Globus pallidus (tissue), 1 donor: ENCODE results near the gene SLC4A7.
A peak's percentile ranks its signal among the peaks of the same experiment; 100 is the strongest.
"Not testable (repeated sequence)": the region's sequence is repeated elsewhere in the genome, so short reads cannot be mapped to it uniquely, and the experiment has no call there.

Source experiments
- DNase-seq: peaks from one replicate; pipeline ENCODE4 v3.0.0-alpha.2; 2015; ENCODE audit warnings: low spot score

The SLC4A7 gene

DNA sequence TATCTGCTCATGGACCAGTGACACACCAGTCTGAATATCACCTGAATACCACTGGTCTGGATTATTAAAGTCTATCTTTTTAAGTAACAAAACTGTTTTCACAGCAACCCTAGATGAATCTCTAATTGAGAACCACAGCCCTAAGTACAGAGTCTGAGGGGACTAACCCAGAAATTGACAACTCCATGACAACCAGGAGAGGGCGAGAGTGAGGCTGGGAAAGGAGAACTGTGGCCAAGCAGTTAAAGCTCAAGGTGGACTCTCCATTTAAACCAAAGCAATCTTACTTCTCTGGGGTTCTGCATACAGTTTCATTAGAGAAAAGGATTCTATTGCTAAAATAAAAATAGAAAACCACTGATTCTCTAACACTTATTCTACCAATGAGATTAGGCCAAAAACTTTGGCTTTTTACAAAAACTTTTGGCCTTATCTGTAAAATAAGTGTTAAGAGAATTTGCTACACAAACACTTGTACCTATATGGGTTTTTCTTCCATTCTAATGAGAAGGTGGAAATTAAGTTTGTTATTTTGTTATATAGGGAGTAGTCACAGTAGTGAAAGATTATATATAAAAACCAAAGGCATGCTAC, 126.4 kb downstream of the SLC4A7 start:
- peak; percentile 16 for DNase-seq

DNA sequence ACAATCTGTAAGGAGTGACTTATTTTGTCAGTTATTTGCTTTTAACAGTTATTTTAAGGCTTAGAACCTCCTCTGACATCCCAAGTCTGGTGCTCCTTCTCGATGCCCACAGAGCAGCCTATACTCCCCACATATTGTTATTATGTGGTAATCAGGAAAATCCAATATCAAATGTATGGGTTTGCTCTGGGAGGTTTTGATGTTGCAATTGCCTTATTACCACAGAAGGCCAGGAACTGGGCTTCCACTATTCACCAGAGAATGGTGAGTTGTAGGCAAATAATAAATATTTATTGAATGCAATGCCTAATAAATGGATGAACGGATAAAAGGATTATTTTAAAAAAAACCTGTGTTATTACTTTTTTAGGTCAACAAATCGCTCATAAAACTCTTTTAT, 127.2 kb downstream of the SLC4A7 start:
- no peak for DNase-seq

DNA sequence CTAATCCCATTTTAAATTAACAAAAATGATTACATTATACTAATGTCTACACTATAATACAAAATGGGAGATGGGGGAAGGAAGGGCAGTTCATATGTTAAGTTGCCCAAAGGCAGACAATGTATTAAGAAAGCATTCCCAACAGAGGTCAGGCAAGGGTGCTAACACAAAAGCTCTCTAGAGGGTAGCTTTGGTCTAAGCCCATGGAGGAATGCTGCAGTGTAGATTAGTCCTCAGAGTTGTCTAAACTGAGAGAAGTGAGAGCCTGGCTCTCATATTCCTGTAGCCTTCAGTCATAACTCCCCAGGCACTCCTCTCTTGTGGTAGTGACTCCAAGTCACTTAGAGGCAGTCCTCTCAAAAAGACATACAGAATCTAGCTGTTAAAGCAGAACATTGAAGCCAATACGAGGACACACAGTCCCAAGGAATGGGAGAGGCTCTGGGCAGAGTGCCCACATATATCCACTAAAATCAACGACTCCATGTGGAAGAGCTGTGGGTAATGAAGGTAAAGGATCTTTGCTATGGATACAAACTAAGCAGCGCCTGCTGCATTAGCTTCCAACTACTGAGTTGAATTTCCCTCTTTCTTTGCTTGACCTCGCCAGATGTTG, 129.5 kb downstream of the SLC4A7 start:
- no peak for DNase-seq

DNA sequence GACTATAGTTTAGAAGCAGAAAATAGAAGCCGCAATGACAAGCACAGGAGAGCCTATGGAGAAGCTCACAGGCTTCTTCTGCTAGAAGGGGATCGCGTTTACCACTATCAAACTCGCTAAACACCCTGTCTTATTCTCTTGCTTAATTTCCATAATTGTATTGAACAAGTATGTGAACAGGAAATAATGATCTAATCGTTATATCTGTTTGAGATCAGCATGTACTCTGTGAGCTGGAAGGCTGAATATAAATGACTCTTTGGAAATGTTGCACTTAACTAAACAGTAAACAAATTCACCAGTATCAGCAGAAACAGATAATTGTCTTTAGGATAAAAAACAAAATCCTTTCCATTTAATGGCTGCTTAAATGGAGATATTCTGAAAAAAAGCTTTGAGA, 130.0 kb downstream of the SLC4A7 start:
- DNase-seq, result no peak

DNA sequence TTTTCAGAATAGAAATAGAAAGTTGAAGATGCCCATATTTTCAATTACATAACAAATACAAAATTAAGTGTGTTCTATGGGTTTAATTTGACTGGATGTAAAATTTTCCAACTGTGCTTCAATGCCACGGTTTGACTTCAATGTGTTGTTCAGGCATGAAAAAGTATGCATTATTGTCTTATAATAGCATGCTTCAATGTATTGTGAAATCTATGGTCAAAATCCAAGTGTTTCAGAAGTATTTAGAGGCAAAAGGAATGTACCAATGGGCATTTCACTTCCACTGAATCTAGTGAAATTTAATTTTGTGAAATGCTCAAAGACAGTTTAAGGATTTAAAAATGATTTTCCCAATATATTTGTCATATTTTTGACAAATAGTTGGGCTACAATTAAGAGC, 131.0 kb downstream of the SLC4A7 start:
- DNase-seq, result no peak

DNA sequence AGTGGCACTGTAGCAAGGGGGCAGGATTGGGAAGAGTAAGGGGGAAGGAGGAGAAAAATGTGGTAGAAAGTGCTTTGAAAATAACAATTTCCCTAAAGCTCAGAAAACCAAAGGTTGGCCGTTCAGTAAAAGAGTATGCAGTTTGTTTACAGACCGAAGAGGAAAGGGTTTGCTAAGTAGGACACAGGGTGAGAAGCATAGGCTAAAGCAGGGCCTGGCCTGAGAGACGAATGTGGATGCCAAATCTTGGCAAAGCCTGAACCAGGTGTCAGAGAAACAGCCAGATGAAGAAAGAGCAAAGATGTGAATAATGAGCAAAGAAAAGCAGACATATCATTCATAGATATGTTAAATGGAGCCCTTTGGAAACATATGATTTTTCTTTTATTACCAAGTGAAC, 132.1 kb downstream of the SLC4A7 start:
- no peak for DNase-seq

DNA sequence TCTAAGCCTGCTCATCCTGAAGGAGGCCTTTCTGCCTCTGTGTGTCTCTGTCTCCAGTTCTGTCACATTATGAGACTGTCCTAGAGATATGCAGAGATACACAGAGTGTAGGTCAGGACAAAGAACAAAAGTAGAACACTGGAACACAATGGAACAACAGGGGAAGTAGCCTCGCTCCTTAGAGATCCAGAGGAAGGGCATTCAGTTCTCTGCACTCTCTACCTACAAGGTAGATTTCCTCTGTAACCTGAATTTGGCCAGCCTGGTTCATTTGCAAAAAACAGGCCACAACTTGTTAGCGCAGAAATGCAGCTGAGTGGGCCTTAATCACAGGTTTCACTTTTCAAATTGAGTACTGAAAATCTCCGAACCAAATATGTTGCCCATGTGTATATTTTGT, 134.4 kb downstream of the SLC4A7 start:
- no peak for DNase-seq

DNA sequence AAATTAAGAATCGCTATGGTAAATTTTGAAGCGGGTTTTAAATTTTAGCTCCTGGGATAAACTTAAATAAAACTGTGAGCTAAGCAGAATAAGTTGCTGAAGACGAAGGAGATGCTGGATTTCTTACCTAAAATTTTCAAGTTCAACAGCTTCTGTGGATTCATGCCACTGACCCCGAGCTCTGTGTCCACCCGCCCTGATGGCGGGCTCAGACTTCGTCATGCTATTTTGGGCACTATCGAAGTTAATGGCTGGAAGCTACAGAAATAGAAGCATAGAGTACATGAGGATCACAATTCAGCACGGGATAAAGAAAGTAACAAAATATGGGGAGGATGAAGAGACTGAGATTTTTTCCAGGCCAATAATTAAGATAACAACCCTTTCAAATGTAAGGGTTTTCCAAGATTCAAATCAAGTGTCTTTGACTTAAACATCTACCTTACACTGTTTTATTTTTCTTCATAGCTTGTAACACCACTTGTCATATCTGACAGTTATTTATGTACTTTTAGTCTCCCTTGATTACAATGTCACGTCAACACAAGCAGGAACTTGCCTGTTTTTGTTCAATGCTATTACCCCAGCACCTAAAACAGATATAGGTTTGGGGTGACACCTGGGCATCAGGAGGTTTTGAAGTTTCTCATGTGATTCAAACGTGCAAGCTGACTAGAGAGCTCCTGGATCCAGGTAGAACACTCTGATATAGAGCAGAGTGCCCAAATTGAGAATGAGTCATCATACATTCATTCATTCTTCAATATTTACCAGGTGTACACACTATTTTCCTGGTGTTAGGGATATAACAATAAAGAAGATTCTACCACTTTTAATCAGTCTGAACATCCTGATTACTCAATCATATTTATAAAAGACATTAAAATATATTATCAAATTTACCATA, 138.0 kb downstream of the SLC4A7 start:
- no peak for DNase-seq

DNA sequence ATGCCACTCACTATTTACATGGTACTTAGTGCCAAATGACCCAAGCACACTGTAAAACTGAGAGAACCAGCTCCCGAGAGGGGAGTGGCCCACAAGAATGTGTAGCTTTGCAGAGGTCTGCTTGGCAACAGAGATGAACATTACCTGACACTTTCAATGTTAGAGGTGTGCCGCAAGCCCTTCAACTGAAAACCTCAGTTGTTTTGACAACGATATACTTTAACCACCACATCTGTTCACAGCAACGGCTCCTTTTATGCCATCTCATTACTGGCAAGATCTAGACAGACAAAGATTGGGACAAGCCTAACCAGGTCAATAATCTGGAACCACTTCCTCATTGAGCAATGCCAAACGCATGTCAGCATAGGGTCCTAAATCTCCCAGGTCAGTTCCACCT, 138.7 kb downstream of the SLC4A7 start:
- DNase-seq, result no peak

DNA sequence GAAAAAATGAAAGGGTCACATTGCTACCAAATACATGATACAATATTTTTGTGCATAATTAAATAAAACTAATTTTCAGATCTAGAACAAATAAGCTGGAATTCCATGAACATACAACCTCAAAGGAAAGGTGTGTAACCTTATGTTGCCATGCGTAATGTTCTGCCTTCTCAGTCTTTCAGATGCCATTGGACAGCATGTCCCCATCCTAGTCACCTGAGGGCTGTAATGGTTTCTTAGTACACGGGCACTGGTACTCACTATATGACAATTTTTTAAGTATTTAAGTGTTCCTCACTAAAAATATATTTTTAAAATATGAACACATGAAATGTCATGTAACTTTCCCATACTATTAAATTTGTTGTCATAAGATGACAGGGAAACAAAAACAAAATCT, 139.1 kb downstream of the SLC4A7 start:
- DNase-seq, result no peak

DNA sequence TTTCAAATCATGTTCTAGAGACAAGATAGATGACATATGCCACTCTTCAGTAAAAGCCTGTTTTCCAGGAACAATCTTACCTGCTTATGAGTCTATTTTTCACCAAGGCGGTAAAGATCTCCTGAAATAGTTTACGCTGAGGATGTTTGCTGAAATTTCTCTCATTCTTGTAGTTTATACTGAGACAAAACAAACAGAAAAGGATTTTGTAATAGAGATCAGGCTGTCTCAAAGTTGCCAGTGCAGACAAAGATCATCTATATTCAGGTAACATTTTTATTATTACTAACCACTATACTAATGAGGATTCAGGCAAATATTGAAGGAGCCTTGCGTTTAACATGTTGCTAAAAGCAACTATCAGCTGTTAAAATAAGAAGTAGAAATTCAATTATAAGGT, 140.0 kb downstream of the SLC4A7 start:
- no peak for DNase-seq

DNA sequence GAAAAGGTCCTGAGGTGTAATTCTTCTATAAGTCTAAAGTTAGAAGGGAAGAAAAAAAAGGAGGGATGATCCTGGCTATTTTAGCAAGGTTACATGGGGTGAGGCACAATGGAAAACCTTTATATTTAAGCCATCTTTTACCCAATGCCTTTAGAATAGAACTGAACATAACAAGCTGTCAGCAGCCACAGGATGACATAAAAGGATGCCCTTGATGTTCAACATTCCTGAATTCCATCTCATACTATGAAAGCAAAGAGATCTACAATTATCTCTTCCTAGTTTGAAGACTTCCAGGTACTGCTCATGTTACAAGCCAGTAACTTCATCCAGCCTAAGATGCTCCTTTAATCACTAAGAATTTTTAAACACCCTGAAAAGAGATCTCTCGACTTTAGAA, 141.9 kb downstream of the SLC4A7 start:
- no peak for DNase-seq

DNA sequence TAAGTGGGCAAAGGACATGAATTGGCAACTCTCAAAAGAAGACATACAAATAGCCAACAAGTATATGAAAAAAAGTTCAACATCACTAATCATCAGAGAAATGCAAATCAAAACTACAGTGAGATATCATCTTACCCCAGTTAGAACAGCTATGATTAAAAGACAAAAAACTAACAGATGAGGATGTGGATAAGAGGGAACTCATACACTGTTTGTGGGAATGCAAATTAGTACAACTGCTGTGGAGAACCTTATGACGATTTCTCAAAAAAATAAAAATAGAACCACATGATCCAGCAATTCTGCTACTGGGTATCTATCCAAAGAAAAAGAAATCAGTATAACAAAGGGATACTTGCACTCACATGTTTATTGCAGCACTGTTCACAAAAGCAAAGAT, 143.7 kb downstream of the SLC4A7 start:
- no peak for DNase-seq

DNA sequence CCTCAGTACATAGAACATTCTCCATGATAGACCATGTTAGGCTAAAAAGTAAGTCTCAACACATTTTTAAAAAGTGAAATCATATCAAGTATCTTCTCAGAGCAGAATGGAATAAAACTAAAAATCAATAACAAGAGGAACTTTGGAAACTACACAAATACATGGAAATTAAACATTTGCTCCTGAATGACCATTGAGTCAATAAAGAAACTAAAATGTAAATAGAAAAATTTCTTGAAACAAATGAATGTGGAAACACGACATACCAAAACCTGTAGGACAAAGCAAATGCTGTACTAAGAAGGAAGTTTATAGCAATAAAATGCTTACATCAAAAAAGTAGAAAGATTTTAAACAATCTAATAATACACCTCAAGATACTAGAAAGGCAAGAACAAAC, 148.6 kb downstream of the SLC4A7 start:
- DNase-seq, result no peak

DNA sequence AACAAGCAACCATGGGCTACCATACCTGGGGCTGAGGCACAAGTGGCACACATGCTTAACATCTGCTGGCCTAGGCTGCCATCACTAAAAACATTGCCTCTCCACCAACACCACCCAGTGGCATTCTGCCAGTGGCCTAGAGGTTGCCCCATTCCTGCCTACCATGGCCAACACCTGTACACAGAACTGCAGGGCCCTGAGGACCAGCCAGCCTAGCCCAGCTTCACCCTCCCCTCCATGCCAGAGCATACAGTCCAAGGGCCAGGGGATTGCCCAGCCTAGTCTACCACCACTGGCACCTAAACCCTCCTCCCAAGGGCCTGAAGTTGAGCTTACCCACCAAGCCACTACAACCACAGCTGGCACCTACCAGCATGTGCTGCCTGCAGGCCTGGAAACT, 150.3 kb downstream of the SLC4A7 start:
- DNase-seq, result no peak

DNA sequence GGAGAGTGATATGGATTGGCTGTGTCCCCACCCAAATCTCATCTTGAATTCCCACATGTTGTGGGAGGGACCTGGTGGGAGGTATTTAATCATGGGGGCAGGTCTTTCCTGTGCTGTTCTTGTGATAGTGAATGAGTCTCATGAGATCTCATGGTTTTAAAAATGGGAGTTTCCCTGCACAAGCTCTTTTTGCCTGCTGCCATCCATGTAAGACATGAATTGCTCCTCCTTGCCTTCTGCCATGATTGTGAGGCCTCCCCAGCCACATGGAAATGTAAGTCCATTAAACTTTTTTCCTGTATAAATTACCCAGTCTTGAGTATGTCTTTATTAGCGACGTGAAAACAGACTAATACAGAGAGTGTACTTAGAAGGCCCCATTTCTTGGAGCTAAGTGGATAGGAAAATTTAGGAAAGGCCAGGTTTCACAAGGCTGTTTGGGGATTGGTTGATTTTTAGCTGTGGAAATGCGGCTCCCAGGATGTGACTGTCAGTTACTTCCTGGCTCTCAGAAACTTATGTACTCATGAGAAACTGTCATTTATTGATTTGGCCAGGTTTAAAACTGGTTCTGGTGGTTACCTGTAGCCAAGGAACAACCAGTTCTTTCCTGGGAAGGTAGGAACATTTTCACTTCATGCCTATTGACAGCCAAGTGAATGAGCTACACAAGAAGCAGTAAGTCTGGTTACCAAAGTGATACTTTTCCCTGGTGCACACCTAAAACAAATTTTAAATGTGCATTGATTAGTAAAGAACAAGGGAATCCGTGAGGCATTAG, 155.0 kb downstream of the SLC4A7 start:
- not testable (repeated sequence) for DNase-seq

DNA sequence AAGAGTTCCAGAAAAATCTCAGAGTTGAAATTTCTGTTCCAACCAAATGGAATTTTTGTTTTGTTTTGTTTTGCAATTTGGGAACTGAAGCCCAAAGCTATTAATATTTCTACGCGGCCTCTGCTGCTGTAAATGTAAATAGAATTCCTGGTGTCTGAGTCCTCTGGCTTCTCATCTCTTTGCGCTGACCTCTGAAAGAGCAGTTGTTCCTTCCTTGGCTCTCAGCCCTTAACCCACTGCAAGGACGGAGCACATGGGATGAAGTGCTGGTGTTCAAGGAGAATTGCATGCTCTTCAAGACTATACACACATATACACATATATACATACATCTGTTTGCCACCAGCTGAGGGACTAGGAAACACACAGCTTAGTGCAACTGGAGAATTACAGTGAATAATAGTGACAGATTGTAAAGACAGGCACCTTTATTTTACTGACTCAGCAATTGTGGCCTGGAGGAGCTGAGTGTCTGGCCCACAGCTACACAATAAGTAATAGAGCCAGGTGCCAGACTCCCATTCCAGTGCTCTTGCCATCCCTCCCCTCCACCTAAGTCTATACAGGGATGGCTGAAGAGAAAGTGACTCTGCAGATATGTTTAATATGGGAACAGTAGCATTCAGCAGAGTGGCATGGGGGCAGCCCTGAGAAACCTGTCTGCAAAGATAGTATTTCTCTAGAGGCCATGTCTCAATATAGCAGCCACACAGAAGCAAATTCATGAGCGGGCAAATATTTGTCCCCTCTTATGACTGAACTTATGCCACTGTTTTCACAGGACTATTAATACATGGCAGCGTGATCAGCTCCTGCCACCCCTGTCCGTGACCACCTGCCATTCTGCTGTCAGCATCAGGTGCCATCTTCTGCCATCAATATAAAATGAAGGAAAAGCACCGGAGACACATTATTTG, 157.3 kb downstream of the SLC4A7 start:
- DNase-seq, result no peak

DNA sequence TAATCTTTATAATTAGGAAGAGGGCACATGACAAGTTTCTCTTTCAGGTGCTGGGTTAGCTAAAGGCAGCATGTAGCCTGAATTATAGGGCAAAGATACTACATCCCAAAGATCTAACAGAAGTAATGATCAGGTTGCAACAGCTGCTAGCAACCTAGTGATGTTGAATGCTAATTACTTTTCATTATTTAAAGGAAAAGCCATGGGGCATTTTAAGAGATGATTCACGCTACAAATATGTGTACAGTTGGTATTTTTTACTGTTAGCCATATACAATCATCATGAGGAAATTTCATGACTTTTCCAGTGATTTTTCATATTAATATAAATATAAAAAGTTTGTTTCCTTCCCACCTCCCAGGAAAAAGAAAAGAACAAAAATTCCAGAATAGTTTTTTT, 158.0 kb downstream of the SLC4A7 start:
- DNase-seq, result no peak

DNA sequence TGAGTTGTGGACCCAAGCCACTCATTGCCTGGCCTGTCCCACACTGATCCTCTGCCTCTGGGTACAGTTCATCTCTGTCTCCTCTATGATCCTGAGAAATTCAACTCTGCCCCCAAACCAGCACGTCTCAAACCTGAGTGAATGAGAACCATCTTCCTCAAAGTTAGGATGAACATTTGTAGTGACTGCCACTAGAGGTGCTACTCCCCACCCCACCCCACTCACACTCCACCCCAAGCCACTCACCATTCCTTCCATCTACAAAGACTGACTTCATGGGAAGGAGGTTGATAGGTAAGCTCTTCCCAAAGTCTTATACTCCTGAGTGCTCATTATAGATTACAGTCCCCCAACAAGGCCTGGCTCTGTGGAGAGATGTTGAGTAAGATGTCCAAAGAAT, 158.8 kb downstream of the SLC4A7 start:
- DNase-seq, result no peak

DNA sequence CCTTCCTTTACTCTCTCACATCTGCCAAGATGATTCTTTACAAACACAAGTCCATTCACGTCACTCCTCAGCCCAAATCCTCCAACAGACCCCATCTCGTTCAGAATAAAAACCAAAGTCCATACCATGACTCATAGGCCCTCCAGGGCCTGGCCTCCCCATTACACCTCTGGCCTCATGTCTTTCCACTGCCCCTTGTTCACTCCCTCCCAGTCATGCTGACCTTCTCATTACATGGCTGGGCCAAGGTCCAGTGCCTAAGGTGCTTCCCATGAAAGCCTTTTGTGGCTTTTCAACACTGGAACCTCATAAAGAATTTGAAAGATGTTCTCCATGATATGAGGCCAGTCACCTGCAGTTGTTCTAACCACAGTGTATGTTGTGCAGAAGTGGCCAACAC, 159.5 kb downstream of the SLC4A7 start:
- no peak for DNase-seq

DNA sequence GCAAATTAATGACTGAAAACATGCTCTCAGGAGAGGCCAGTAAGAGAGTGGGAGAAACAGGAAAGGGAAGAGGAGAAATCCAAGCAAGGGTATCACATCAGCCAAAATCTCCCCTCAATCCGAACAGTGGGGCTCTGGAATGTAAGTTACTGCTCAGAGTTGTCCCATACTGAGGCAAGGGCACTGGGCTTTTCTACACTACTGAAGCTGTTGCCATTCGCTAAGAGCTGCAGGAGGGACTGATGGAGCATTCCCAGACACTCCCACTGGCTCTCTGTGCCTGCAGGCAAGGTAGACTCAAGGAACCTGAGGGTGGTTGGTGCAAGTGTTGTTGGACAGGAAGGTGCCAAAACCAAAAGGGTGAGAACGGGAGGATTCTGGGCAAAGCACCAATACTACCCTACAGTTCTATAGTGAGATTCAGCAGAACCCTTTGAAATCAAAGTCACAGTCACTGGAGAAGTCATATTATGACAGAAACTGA, 161.1 kb downstream of the SLC4A7 start:
- DNase-seq, result no peak
